Effector memory CD4-positive, alpha-beta T cell (primary cell): ENCODE data around the gene GPC6.
"Not testable (repeated sequence)": the region's sequence is repeated elsewhere in the genome, so short reads cannot be mapped to it uniquely, and the experiment has no call there.

Experiments used
- DNase-seq, 3 donors: peaks; one replicate each; pipeline ENCODE4 v3.0.0-alpha.2; 2020
- H3K27ac ChIP-seq: 2 replicates; pipeline ENCODE4 v1.7.0; 2013; ENCODE audit warnings: mild to moderate bottlenecking, low read length, moderate library complexity; ENCODE audit not compliant: insufficient read depth, poor library complexity, severe bottlenecking
- H3K27me3 ChIP-seq: replicated peaks from 2 replicates; pipeline ENCODE4 v1.7.0; 2013; ENCODE audit warnings: mild to moderate bottlenecking, low read length; ENCODE audit not compliant: insufficient read depth, control insufficient read depth, poor library complexity, severe bottlenecking
- H3K36me3 ChIP-seq: 2 replicates; pipeline ENCODE4 v1.7.0; 2013; ENCODE audit warnings: mild to moderate bottlenecking, low read length, moderate library complexity; ENCODE audit not compliant: control insufficient read depth, insufficient read depth
- H3K4me1 ChIP-seq: 2 replicates; pipeline ENCODE4 v1.7.0; 2013; ENCODE audit warnings: low read length, mild to moderate bottlenecking; ENCODE audit not compliant: control insufficient read depth, insufficient read depth, poor library complexity, severe bottlenecking
- H3K4me3 ChIP-seq: 2 replicates; pipeline ENCODE4 v1.7.0; 2013; ENCODE audit warnings: low read length, low read depth, mild to moderate bottlenecking; ENCODE audit not compliant: insufficient read depth, poor library complexity, severe bottlenecking
- H3K9me3 ChIP-seq: 2 replicates; pipeline ENCODE4 v1.7.0; 2013; ENCODE audit warnings: mild to moderate bottlenecking, low read length, moderate library complexity; ENCODE audit not compliant: control insufficient read depth

GPC6 gene

DNA sequence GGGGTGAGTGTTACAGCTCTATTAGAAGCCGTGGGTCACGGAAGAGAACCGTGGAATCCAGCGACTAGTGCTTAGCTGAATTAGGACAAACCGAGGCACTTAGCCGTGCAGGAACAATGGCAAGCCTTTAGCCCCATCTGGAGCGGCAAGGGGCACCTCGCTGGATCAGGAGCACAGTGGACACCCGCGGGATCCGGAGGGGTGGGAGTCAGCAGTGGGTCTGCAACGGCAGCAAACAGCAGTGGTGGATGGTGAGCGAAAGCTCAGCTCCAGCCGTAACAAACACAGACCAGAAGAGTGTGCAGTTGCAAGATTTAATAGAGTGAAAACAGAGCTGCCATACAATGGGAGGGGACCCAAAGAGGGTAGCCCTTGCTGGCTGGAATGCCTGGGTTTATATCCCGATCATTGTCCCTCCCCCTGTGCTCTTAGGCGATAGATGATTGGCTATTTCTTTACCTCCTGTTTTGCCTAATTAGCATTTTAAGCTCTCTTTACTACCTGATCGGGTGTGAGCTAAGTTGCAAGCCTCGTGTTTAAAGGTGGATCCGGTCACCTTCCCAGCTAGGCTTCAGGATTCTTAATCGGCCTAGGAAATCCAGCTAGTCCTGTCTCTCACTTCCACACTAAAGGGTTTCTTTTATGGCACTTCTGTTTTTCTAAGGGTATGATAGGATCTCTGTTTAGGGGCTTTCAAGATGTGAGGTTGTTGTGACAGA lies 1076.4 kb downstream of the GPC6 start:
- H3K4me1 ChIP-seq, H3K27me3 ChIP-seq, H3K36me3 ChIP-seq, DNase-seq, H3K27ac ChIP-seq, H3K9me3 ChIP-seq, H3K4me3 ChIP-seq: not testable (repeated sequence)

DNA sequence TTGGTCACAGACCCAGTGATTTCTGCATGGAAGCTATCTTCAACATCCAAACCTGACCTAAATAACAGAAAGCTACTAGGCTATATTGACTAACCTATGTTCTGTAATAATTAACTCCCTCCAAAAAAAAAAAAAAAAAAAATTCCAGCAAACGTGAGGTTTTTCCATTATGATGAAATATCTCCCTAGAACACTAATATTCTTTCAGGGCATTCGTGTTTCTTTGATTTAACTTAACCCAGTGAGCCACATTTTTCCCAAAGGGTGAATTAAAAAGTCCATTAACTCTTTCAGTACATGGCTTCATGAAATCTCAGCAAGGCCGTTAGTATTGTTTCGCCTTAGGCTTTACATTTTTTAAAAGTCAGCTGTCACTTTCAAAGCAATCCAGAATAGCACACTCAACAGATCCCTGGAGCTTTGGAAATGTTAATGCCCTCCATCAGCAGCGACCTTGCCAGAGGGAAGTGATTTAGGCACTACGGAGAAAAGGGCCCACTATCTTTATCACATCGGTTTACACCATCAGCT lies 1077.1 kb downstream of the GPC6 start:
- no peak overlapping the region for H3K4me3 ChIP-seq
- no peaks in the 10 kb centered on the region for H3K36me3 ChIP-seq
- H3K9me3 ChIP-seq, result no peaks in the 10 kb centered on the region
- H3K4me1 ChIP-seq, result no peaks in the 10 kb centered on the region
- H3K27ac ChIP-seq, result no peak overlapping the region
- no peak for DNase-seq
- no peaks in the 10 kb centered on the region for H3K27me3 ChIP-seq

DNA sequence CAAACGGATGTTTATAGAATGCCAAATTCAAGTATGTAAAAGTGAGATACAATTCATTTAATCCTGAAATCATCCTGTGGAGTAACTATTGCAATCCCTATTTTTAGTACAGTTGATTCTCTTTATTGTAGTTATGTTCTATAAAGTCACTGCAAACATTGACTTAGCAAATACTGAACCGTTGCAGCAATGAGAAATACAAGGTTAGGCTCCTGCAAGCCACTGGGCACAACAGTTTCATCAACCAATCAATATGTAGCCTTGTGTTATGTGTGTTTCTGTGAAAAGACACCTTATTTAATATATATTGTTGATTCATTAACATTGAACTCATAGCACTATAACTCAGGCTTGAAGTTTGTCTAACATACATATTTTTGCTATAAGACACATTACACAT lies 1078.4 kb downstream of the GPC6 start:
- Histone ChIP-seq H3K36me3 (no peaks in the 10 kb centered on the region), H3K27ac (no peak overlapping the region), H3K4me3 (no peak overlapping the region), H3K9me3 (no peaks in the 10 kb centered on the region), H3K4me1 (no peaks in the 10 kb centered on the region), H3K27me3 (no peaks in the 10 kb centered on the region)
- DNase-seq, result no peak

DNA sequence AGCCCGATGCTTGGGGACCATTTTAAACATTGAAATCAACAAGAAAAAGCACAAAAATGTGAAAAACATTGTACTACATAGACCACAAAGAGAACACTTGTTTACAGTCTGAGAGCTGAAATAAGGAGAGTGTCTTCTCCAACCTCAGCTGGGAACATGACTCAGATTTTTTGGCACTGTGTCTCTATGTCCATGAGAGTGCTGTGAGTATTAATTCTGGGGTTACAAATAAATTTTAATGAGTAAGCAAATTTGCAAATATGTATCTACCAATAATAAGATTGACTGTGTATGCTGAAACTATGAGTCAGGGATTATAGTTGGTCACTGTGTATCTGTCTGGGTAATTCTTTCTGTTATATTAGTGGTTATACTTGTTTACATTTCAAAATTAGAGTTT lies 1078.9 kb downstream of the GPC6 start:
- Histone ChIP-seq H3K4me1 (no peaks in the 10 kb centered on the region), H3K27me3 (no peaks in the 10 kb centered on the region), H3K9me3 (no peaks in the 10 kb centered on the region), H3K27ac (no peak overlapping the region), H3K4me3 (no peak overlapping the region), H3K36me3 (no peaks in the 10 kb centered on the region)
- DNase-seq, result no peak

DNA sequence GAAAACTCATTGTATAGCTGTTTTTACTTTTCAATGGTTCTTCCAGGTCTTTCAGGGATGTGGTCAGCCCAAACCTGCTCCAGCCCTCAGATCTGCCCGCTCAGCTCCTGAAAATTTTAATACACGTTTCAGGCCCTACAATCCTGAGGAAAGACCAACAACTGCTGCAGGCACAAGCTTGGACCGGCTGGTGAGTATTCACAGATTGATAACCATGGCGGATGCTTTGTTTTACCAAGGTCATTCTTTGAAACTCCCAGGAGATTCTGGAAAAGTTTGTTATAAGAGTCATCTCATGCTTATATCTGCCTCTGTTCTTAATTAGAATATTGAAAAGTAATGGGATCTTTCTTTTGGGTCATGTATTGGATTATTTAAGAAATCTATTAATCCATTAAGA lies 1079.3 kb downstream of the GPC6 start:
- H3K36me3 ChIP-seq, result no peaks in the 10 kb centered on the region
- H3K4me3 ChIP-seq, result no peak overlapping the region
- no peaks in the 10 kb centered on the region for H3K27me3 ChIP-seq
- no peak for DNase-seq
- H3K27ac ChIP-seq, result no peak overlapping the region
- no peaks in the 10 kb centered on the region for H3K4me1 ChIP-seq
- H3K9me3 ChIP-seq, result no peaks in the 10 kb centered on the region

DNA sequence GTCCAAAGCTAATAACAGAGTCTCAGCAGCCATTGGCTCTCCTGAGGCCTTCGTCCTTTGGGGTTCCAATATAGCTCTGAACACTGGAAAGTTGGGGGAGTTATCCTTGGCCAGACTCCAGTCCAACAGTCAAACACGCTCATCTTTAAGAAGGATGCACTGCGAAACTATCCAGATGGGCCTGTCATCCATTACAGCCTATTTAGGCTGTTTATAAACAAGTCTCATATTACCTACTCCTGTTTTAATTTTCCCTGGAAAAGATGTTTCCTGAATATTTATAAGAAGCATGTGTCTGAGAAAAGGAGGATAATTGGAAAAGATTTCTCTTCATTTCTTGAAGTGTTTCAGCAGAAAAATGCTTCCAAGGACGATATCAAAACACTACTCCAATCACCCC lies 1082.2 kb downstream of the GPC6 start:
- Histone ChIP-seq H3K4me1 (no peaks in the 10 kb centered on the region), H3K27me3 (no peaks in the 10 kb centered on the region), H3K4me3 (no peak overlapping the region), H3K9me3 (no peaks in the 10 kb centered on the region), H3K27ac (no peak overlapping the region), H3K36me3 (no peaks in the 10 kb centered on the region)
- no peak for DNase-seq

DNA sequence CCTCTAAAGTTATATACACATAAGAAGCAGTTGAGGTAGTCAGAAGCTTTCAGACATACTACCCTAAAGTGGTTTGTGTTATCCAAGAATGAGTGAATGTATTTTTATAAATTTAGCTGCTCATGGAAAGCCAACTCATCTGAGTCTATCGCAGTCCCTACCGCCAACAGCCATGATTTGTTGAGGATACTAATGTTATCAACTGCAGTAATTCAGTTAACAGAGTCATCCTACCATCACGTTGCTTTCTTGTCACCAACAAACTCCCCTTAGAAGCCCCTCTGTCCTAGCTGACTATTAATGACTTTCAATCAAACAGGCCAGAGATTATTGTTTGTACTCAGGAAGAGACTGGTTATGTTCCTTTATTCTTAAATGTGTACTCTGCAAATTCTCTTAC lies 1083.0 kb downstream of the GPC6 start:
- Histone ChIP-seq H3K27ac (no peak overlapping the region), H3K9me3 (no peaks in the 10 kb centered on the region), H3K4me3 (no peak overlapping the region), H3K27me3 (no peaks in the 10 kb centered on the region), H3K36me3 (no peaks in the 10 kb centered on the region), H3K4me1 (no peaks in the 10 kb centered on the region)
- no peak for DNase-seq

DNA sequence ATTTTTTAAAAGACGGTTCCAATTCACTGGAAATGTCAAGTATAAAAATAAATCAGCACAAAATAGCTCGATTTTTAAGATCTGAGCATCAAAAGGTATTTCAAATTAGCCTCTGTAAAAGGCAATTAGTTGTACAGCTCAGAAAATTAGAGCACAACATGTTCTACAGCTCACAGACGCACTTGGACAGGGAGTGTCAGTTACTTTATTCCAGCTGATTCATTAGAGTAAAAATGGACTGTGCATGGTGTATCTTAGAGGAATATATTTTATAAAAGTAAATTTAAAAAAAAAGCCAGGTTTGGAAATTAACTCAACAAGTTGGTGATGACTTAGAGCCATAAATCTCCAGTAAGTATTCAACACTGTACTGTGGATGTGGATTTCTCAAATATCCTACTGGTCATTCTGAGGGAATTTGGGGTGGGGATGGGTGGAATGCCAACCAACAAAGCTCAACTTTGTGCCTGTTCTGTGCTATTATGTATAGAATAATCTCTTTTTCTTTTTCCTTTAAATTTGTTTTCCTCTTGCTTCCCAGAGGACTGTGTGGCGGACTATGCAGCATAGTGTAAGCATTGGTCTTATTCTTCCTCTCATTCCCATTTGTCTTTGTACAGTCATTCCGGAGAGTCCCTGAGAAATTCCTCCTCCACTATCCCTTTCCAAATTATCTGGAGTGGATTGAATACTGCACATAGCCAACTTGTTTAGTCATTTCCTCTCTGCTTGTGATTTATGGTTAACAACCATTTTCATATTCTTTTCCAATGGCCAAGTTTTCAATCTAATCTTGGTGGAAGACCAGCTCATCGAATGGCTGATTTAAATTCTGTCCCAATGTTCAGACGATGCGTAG lies 1083.6 kb downstream of the GPC6 start:
- no peak for DNase-seq
- no peak overlapping the region for H3K4me3 ChIP-seq
- no peaks in the 10 kb centered on the region for H3K9me3 ChIP-seq
- no peaks in the 10 kb centered on the region for H3K4me1 ChIP-seq
- no peaks in the 10 kb centered on the region for H3K36me3 ChIP-seq
- H3K27me3 ChIP-seq, result no peaks in the 10 kb centered on the region
- H3K27ac ChIP-seq, result no peak overlapping the region

DNA sequence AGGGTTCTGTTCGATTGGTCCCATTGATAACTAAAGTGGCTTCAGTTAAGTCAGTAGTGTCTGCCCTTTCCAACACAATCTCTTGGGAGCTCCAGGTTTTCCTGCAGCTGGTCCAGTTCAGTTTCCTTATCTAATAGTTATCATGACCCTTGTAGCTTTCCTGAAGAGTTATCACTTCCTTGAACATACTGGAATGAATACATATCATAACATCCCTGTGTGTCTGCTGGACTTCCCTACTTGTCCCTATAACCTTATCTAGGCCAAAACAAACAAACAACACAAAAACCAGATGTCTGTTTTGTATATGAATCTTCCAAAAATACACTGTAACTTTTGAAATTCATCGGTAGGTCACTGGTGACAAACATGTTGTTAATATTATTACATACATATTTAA lies 1085.3 kb downstream of the GPC6 start:
- DNase-seq, result no peak
- no peaks in the 10 kb centered on the region for H3K27me3 ChIP-seq
- no peaks in the 10 kb centered on the region for H3K9me3 ChIP-seq
- H3K27ac ChIP-seq, result no peak overlapping the region
- no peaks in the 10 kb centered on the region for H3K36me3 ChIP-seq
- H3K4me3 ChIP-seq, result no peak overlapping the region
- H3K4me1 ChIP-seq, result no peaks in the 10 kb centered on the region

DNA sequence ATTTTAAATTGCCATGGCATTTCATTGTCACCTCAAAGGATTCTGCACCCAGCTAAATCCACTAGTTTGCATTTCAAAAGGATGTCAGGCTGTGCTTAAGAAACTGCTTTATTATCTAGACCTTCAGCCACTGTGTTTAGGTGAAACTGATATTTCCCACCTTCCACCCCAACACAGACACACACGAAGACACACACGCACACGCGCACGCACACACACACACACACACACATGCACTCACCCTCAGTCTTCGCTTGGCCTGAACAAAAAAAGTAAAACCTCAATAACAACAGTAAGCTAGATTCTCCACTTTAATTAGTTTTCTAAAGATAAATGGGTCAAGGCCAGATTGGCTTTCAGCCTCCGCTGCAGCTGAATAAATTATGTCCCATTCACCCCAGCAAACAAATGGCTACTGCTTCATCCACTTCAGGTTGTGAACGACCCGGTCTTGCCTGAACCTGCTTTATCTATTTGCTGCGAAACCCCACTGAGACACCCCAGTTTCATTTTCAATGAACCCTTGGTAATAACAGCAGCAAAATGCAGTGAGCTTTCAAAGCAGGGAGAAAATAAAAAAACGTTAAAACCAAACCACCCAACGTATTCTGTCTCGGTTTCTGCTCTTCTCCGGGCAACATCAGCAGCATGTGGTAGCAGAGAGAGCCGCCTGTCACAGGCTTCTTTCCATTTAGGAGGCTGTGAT lies 1086.1 kb downstream of the GPC6 start:
- H3K27me3 ChIP-seq, result no peaks in the 10 kb centered on the region
- H3K4me3 ChIP-seq, result no peak overlapping the region
- no peaks in the 10 kb centered on the region for H3K4me1 ChIP-seq
- no peak overlapping the region for H3K27ac ChIP-seq
- H3K36me3 ChIP-seq, result no peaks in the 10 kb centered on the region
- no peaks in the 10 kb centered on the region for H3K9me3 ChIP-seq
- DNase-seq, result no peak
